Gastroesophageal sphincter (tissue), 3 donors: Measurements from ENCODE around the gene C1orf226.

Experiments
- CTCF ChIP-seq, 4 experiments: fragments of 200-600 bp in 2 of 4; fragments of 450-650 bp in 2 of 4; sonication (generic) in 1 of 4; IDR thresholded peaks; one replicate each; pipeline ENCODE4 v1.5.1; 2017 to 2019; ENCODE audit warnings: antibody characterized with exemption in 4 of 4, mild to moderate bottlenecking in 2 of 4, moderate library complexity in 2 of 4
- EP300 ChIP-seq: sonication (generic); formaldehyde crosslinking; IDR thresholded peaks from one replicate; pipeline ENCODE4 v1.6.1; 2017; ENCODE audit warnings: antibody characterized with exemption, mild to moderate bottlenecking
- POLR2A ChIP-seq, 2 donors: fragments of 450-650 bp; IDR thresholded peaks; one replicate each; pipeline ENCODE4 v1.6.1; 2017; ENCODE audit warnings: antibody characterized with exemption in 2 of 2, mild to moderate bottlenecking in 2 of 2, moderate library complexity in 1 of 2
- POLR2AphosphoS5 ChIP-seq: sonication (generic); formaldehyde crosslinking; IDR thresholded peaks from one replicate; pipeline ENCODE4 v1.6.1; 2017; ENCODE audit warnings: antibody characterized with exemption

GRCh38 chr1:162421258-162422164, 40.0 kb downstream of the C1orf226 start:
- TF ChIP-seq CTCF (IDR thresholded peaks at IDR 0.05), result no peak
- no peak for TF ChIP-seq POLR2AphosphoS5
- TF ChIP-seq POLR2A (IDR thresholded peaks at IDR 0.05), result no peak
- TF ChIP-seq EP300, result no peak
